GM12878 (cell line): ENCODE data around the gene ITSN1. TPM values are rescaled to one million over a fixed set of nuclear protein-coding genes. Genes with fewer than 3 reads are reported as not detected.
"Not testable (repeated sequence)": the region's sequence is repeated elsewhere in the genome, so short reads cannot be mapped to it uniquely, and the experiment has no call there.

Source experiments
- ATAC-seq: fragments of 200-7000 bp; cut with Tn5 transposase; 3 replicates; pipeline ENCODE4 v1.9.1; 2020; ENCODE audit warnings: mild to moderate bottlenecking, moderate library complexity
- BruUV-seq: library from RNA; stranded (reverse); fragments of 400-500 nt; replicated peaks from 2 replicates; lab custom pipeline; 2021; lab: Mats Ljungman, UMichigan
- CTCF ChIA-PET: fragments of 300-600 bp; sonication (Branson Sonifier 250); formaldehyde crosslinking; extraction: SDS; loops from one replicate; lab custom pipeline; 2021; ENCODE audit warnings: inconsistent platforms; lab: Yijun Ruan, JAX
- POLR2A ChIA-PET: fragments of 350-600 bp; formaldehyde crosslinking; extraction: SDS; loops from one replicate; lab custom pipeline; 2021; ENCODE audit warnings: inconsistent platforms; lab: Charles Lee
- RAD21 ChIA-PET: fragments of 300-600 bp; sonication (Branson Sonifier 250); formaldehyde crosslinking; loops from one replicate; lab custom pipeline; 2023; ENCODE audit warnings: antibody characterized with exemption; ENCODE audit not compliant: unreplicated experiment; lab: Charles Lee
- SMC1A ChIA-PET: fragments of 300-600 bp; sonication (Branson Sonifier 250); formaldehyde crosslinking; loops from one replicate; lab custom pipeline; 2023; ENCODE audit not compliant: unreplicated experiment, uncharacterized antibody; lab: Charles Lee
- DNase-seq: peaks from one replicate; pipeline ENCODE4 v3.0.0-alpha.2; 2011; ENCODE audit warnings: low read depth, low spot score
- FAIRE-seq: peaks from 3 replicates; lab custom pipeline; 2011; peaks lifted over from hg19 to GRCh38; lab: Jason Lieb, UNC
- H2AFZ ChIP-seq: 2 replicates; pipeline ENCODE4 v1.6.0; 2011; ENCODE audit warnings: low read depth, low read length, control low read depth; ENCODE audit not compliant: control insufficient read depth
- H3K27ac ChIP-seq: 2 replicates; pipeline ENCODE4 v1.5.1; 2011; ENCODE audit warnings: control low read depth; ENCODE audit not compliant: control insufficient read depth, insufficient read depth
- H3K27me3 ChIP-seq, 2 experiments: replicated peaks in 1 of 2; 2 replicates each; pipeline versions ENCODE4 v1.6.0 to v1.6.1; 2011; ENCODE audit warnings: low read length in 1 of 2; ENCODE audit not compliant: control insufficient read depth in 2 of 2, insufficient read depth in 2 of 2
- H3K36me3 ChIP-seq, 2 experiments: 2 replicates each; pipeline ENCODE4 v1.5.1; 2011; ENCODE audit warnings: low read length in 1 of 2; ENCODE audit not compliant: control insufficient read depth in 2 of 2, insufficient read depth in 2 of 2
- H3K4me1 ChIP-seq: 2 replicates; pipeline ENCODE4 v1.6.1; 2011; ENCODE audit warnings: mild to moderate bottlenecking, low read length, moderate library complexity, mixed read lengths; ENCODE audit not compliant: control insufficient read depth, insufficient read depth
- H3K4me2 ChIP-seq: 2 replicates; pipeline ENCODE4 v1.6.0; 2011; ENCODE audit warnings: control low read depth; ENCODE audit not compliant: control insufficient read depth, insufficient read depth
- H3K4me3 ChIP-seq: fragments of 200-600 bp; sonication (generic); 2 replicates; pipeline ENCODE4 v1.5.1; 2016
- H3K79me2 ChIP-seq: 2 replicates; pipeline ENCODE4 v1.6.0; 2011; ENCODE audit warnings: low read length; ENCODE audit not compliant: control insufficient read depth, insufficient read depth
- H3K9ac ChIP-seq: 2 replicates; pipeline ENCODE4 v1.8.0; 2011; ENCODE audit warnings: low read length, control low read depth, mixed read lengths; ENCODE audit not compliant: control insufficient read depth, insufficient read depth
- H3K9me3 ChIP-seq: replicated peaks from 3 replicates; pipeline ENCODE4 v1.5.1; 2011; ENCODE audit warnings: mild to moderate bottlenecking, low read length; ENCODE audit not compliant: control insufficient read depth, insufficient read depth
- H4K20me1 ChIP-seq: 2 replicates; pipeline ENCODE4 v1.6.0; 2011; ENCODE audit not compliant: control insufficient read depth, insufficient read depth
- HSF1 ChIP-seq: fragments of 150-350 bp; IDR thresholded peaks from 2 replicates; pipeline ENCODE4 v1.6.1; 2014; ENCODE audit warnings: mild to moderate bottlenecking, low read depth, low read length
- MTA3 ChIP-seq: IDR thresholded peaks from 2 replicates; pipeline ENCODE4 v1.6.1; 2012; ENCODE audit warnings: low read length, inconsistent platforms, borderline replicate concordance
- TCF12 ChIP-seq: IDR thresholded peaks from 2 replicates; pipeline ENCODE4 v1.6.1; 2011; ENCODE audit warnings: low read depth, mild to moderate bottlenecking, low read length
- ZBTB4 ChIP-seq: fragments of 450-650 bp; formaldehyde crosslinking; IDR thresholded peaks from 2 replicates; pipeline ENCODE4 v1.4.0; 2022; ENCODE audit warnings: mild to moderate bottlenecking, moderate library complexity
- WGBS: methylation state at CpG from one replicate; pipeline ENCODE4 v1.1.6; 2016; ENCODE audit warnings: low lambda C conversion rate; ENCODE audit not compliant: insufficient replicate concordance, insufficient coverage; ENCODE audit errors: missing lambda C conversion rate; 5-methylcytosine and 5-hydroxymethylcytosine counted together
- in situ Hi-C: fragments of 300-500 bp; cut with MboI; formaldehyde crosslinking; loops from 9 replicates; pipeline ENCODE4 v1.14.3; 2018; ENCODE audit warnings: mixed read lengths
- intact Hi-C: fragments of 100-400 bp; cut with micrococcal nuclease; formaldehyde crosslinking; loops from one replicate; pipeline ENCODE4 v1.14.2; 2022; ENCODE audit not compliant: unreplicated experiment
- polyA plus RNA-seq, 11 experiments: library from polyadenylated mRNA; depleted of rRNA in 4 of 11; unstranded in 6 of 11; stranded (reverse) in 5 of 11; fragments of >200 nt; fragmentation: Nextera tagmentation in 4 of 11; fragmentation: Illumina TruSeq in 1 of 11; extraction: Ambion mirVana in 4 of 11; extraction: Trizol in 1 of 11; gene quantifications; 1 replicate in 1 of 11; 2 replicates in 10 of 11; pipeline versions ENCODE4 v1.2.1 to v1.2.3, GENCODE V29; 2011 to 2016; ENCODE audit warnings: inconsistent platforms in 2 of 11, missing spikeins in 2 of 11, low read depth in 1 of 11
- total RNA-seq, 4 experiments: library from RNA; depleted of rRNA in 3 of 4; stranded (reverse); fragments of >200 nt in 3 of 4; fragmentation: Illumina TruSeq in 1 of 4; extraction: Trizol in 1 of 4; gene quantifications; 2 replicates each; pipeline versions ENCODE4 v1.2.1 to v1.2.3, GENCODE V29; 2013 to 2021
- TF ChIP-seq, protein P1 (sequence below): fragments of 150-350 bp; IDR thresholded peaks from 2 replicates; pipeline ENCODE4 v1.6.1; 2016; ENCODE audit warnings: low read depth, low read length
- TF ChIP-seq, protein P2 (sequence below): fragments of 450-650 bp; IDR thresholded peaks from 2 replicates; pipeline ENCODE4 v1.6.1; 2017; ENCODE audit warnings: mild to moderate bottlenecking

ITSN1 gene
- total and polyA plus RNA-seq, 10 of the 15 experiments (the other 5 are each of a cell fraction or from before 2014, with no cell fraction given) = 0.89 to 10.6 (median 4.8) TPM

GRCh38 chr21:33729139-33729538 is 86.8 kb downstream of the ITSN1 start:
- RAD21 ChIA-PET = interaction anchor here (1.2 kb wide), 1 partner anchor 164 kb away, joined by 4 read pairs; no protein-coding TSS in a partner anchor
- CTCF ChIA-PET = not testable (repeated sequence)

GRCh38 chr21:33729641-33730040 is 87.3 kb downstream of the ITSN1 start:
- Histone ChIP-seq H3K4me3 (no peak overlapping the region), H3K27me3 (no peaks in the 10 kb centered on the region), H3K36me3 (no peaks in the 10 kb centered on the region), H3K79me2 (no peaks in the 10 kb centered on the region), H3K27ac (no peak overlapping the region), H4K20me1 (no peaks in the 10 kb centered on the region), H2AFZ (no peak overlapping the region), H3K9me3 (no peaks in the 10 kb centered on the region), H3K4me2 (no peak overlapping the region), H3K4me1 (no peaks in the 10 kb centered on the region), H3K9ac (no peak overlapping the region)
- DNase-seq = no peak
- ATAC-seq = no peak
- POLR2A ChIA-PET = no interaction called here
- FAIRE-seq = no peak
- SMC1A ChIA-PET = no interaction called here
- in situ Hi-C loops (no loop called here), intact Hi-C loops (no loop called here)
- no TSS peak for BruUV-seq
- CTCF ChIA-PET = no interaction called here
- 50% methylated on average over 2 of the region's 2 CpGs for WGBS
- RAD21 ChIA-PET = no interaction called here
- TF ChIP-seq ZBTB4 (CRISPR knock-in tag) (no peak), MTA3 (no peak), HSF1 (no peak), TCF12 (no peak)
- TF ChIP-seq, protein P1, sequence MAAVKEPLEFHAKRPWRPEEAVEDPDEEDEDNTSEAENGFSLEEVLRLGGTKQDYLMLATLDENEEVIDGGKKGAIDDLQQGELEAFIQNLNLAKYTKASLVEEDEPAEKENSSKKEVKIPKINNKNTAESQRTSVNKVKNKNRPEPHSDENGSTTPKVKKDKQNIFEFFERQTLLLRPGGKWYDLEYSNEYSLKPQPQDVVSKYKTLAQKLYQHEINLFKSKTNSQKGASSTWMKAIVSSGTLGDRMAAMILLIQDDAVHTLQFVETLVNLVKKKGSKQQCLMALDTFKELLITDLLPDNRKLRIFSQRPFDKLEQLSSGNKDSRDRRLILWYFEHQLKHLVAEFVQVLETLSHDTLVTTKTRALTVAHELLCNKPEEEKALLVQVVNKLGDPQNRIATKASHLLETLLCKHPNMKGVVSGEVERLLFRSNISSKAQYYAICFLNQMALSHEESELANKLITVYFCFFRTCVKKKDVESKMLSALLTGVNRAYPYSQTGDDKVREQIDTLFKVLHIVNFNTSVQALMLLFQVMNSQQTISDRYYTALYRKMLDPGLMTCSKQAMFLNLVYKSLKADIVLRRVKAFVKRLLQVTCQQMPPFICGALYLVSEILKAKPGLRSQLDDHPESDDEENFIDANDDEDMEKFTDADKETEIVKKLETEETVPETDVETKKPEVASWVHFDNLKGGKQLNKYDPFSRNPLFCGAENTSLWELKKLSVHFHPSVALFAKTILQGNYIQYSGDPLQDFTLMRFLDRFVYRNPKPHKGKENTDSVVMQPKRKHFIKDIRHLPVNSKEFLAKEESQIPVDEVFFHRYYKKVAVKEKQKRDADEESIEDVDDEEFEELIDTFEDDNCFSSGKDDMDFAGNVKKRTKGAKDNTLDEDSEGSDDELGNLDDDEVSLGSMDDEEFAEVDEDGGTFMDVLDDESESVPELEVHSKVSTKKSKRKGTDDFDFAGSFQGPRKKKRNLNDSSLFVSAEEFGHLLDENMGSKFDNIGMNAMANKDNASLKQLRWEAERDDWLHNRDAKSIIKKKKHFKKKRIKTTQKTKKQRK = no peak
- TF ChIP-seq, protein P2, sequence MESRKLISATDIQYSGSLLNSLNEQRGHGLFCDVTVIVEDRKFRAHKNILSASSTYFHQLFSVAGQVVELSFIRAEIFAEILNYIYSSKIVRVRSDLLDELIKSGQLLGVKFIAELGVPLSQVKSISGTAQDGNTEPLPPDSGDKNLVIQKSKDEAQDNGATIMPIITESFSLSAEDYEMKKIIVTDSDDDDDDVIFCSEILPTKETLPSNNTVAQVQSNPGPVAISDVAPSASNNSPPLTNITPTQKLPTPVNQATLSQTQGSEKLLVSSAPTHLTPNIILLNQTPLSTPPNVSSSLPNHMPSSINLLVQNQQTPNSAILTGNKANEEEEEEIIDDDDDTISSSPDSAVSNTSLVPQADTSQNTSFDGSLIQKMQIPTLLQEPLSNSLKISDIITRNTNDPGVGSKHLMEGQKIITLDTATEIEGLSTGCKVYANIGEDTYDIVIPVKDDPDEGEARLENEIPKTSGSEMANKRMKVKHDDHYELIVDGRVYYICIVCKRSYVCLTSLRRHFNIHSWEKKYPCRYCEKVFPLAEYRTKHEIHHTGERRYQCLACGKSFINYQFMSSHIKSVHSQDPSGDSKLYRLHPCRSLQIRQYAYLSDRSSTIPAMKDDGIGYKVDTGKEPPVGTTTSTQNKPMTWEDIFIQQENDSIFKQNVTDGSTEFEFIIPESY = no peak

More at GRCh38 chr21:33729139-33729538, 86.8 kb downstream of the ITSN1 start:
- DNase-seq, H3K79me2 ChIP-seq, H3K4me1 ChIP-seq, H3K27ac ChIP-seq, POLR2A ChIA-PET, H2AFZ ChIP-seq, H3K4me3 ChIP-seq, BruUV-seq, FAIRE-seq, SMC1A ChIA-PET, H4K20me1 ChIP-seq, ATAC-seq, H3K36me3 ChIP-seq, H3K9ac ChIP-seq, H3K27me3 ChIP-seq, H3K4me2 ChIP-seq, H3K9me3 ChIP-seq, in situ Hi-C loops, intact Hi-C loops: not testable (repeated sequence)
- 42% methylated on average over 3 of the region's 3 CpGs for WGBS
